GM18909 (cell line): ENCODE results near the gene OR2S2.

Experiments
- ATAC-seq: cut with Tn5 transposase; IDR thresholded peaks from one replicate; pipeline ENCODE4 v1.9.1; 2021; ENCODE audit warnings: mild to moderate bottlenecking; ENCODE audit not compliant: unreplicated experiment, poor library complexity

Gene OR2S2

GRCh38 chr9:35910613-35911359 is 47.2 kb downstream of the OR2S2 start:
- no peak for ATAC-seq

DNA sequence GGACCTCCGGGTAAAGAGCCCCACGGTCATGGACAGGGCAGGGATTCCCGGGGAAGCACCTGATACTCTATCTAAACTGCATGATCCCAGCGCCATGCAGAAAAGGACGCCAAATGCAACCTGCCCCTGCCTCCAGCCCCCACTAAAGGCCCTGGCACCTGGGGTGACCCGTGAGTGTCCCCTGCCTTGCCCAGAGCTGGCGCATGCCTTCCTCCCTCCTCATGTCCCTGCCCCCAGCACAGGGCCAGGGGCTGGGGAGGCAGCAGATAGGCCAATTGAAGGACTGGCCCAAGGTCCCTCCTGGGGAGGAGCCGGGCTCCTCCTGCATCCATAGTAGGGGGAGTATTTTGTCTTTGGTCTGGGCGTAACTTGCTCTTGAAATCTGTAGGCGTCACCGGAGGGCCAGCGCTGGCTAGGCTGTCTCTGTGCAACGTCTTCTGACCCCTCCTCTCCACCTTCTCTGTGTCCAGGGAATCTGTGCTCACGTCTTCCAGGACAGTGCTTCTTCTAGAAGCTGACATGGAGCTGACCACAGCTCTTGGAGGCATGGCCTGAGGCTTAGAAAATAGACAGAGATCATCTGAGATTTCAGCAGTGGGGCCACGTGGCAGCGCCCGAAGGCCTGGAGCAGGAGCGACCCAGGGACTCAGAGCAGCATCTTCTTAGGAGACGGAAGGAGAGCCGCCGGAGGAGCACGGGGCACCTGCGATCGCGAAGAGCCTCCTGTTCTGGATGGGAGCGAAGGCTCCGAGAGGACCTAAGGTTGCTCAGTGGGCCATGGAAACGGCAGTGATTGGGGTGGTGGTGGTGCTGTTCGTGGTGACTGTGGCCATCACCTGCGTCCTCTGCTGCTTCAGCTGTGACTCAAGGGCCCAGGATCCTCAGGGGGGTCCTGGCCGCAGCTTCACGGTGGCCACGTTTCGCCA is 48.0 kb downstream of the OR2S2 start:
- ATAC-seq: no peak

- ATAC-seq: no peak
Observed at GRCh38 chr9:35909274-35909673, 48.7 kb downstream of the OR2S2 start, which contains the start of gene SPAAR. Gene SPAAR, plus strand, starts transcription at chr9:35909490. Its CDS starts 974 bp downstream, at chr9:35910464.

GRCh38 chr9:35908504-35909125 is 49.3 kb downstream of the OR2S2 start:
- ATAC-seq: no peak

DNA sequence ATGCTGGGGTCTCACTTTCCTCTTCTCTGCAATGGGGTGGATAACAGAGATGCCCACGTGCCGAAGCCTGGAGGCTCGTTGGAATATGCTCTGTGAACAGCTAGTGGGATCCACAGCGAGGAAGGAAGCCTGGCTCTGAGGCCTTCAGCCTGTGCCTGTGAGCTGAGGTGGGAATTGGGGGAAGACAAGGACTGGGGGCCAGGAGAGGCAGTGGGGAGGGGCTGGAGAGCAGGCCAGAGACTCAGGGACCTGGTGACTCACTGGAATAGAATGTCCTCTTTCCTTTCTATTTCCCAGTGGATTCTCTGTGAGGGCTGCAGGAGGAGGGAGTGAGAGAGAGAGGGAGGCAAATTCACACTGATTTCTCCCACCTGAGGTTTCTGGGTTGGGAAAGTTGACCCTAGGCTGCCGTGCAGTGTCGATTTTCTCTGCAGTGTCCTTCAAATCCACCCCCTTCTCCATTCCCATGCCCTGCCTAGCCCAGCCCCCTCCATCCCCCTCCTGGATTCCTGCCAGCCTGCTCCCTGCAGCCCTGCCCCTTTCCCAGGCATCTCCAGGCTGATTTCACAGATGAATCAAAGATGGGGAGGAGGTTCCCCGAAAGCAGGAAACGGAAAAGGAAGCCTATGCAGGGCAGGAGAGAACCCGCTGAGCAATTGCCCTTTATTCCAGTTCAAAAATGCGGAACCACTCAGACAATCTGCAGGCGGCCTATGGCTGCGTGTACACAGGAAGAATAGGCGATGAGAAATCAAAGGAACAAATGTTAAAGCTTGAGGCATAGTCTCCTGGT is 50.0 kb downstream of the OR2S2 start:
- no peak for ATAC-seq
